ENCODE measurements around the gene ADM.

Gene ADM

GRCh38 chr11:10351765-10352641 lies 47.1 kb downstream of the ADM start:
- Histone ChIP-seq H3K4me3 (ENCODE audit: insufficient read depth, low read length, poor library complexity, severe bottlenecking) (no peak overlapping the region), H2AFZ (ENCODE audit: low read depth, low read length, severe bottlenecking) (no peak overlapping the region), H3K4me2 (ENCODE audit: low read depth, low read length, poor library complexity, severe bottlenecking) (no peak overlapping the region)

GRCh38 chr11:10352921-10353550 lies 48.2 kb downstream of the ADM start:
- H3K27ac ChIP-seq (ENCODE audit: low read depth, low read length) = no peak overlapping the region
- no peak overlapping the region for H3K4me3 ChIP-seq (ENCODE audit: insufficient read depth, low read length, poor library complexity, severe bottlenecking)

More at GRCh38 chr11:10351765-10352641, 47.1 kb downstream of the ADM start:
- Histone ChIP-seq H3K27ac (ENCODE audit: low read depth, low read length) (no peak overlapping the region), H3K27me3 (ENCODE audit: low read length) (no peaks in the 10 kb centered on the region), H3K9me2 (replicated peaks; ENCODE audit: insufficient read depth, low read length) (no peaks in the 10 kb centered on the region), H3K36me3 (ENCODE audit: low read length) (no peaks in the 10 kb centered on the region), H3K9ac (ENCODE audit: low read length) (no peak overlapping the region), H3K79me2 (ENCODE audit: insufficient read depth, low read length) (no peaks in the 10 kb centered on the region), H3F3A (ENCODE audit: insufficient read depth) (no peaks in the 10 kb centered on the region), H4K20me1 (ENCODE audit: low read depth, low read length) (no peaks in the 10 kb centered on the region), H3K9me3 (ENCODE audit: insufficient read depth, low read length) (no peaks in the 10 kb centered on the region)
- TF ChIP-seq CTCF (IDR thresholded peaks at IDR 0.05; ENCODE audit: insufficient read depth, low read length, poor library complexity, severe bottlenecking) (no peak), EZH2phosphoT487 (conservative IDR thresholded peaks at IDR 0.05; ENCODE audit: low read length) (no peak)

GRCh38 chr11:10354389-10354788 lies 49.5 kb downstream of the ADM start:
- Histone ChIP-seq H3K9ac (ENCODE audit: low read length) (no peak overlapping the region), H3K36me3 (ENCODE audit: low read length) (no peaks in the 10 kb centered on the region), H3K4me2 (ENCODE audit: low read depth, low read length, poor library complexity, severe bottlenecking) (no peak overlapping the region), H3K27ac (ENCODE audit: low read depth, low read length) (no peak overlapping the region), H3K27me3 (ENCODE audit: low read length) (no peaks in the 10 kb centered on the region), H3K4me3 (ENCODE audit: insufficient read depth, low read length, poor library complexity, severe bottlenecking) (no peak overlapping the region), H3F3A (ENCODE audit: insufficient read depth) (no peaks in the 10 kb centered on the region), H3K9me2 (replicated peaks; ENCODE audit: insufficient read depth, low read length) (no peaks in the 10 kb centered on the region), H2AFZ (ENCODE audit: low read depth, low read length, severe bottlenecking) (no peak overlapping the region), H3K79me2 (ENCODE audit: insufficient read depth, low read length) (no peaks in the 10 kb centered on the region), H4K20me1 (ENCODE audit: low read depth, low read length) (no peaks in the 10 kb centered on the region), H3K9me3 (ENCODE audit: insufficient read depth, low read length) (no peaks in the 10 kb centered on the region)
- no peak for TF ChIP-seq CTCF (IDR thresholded peaks at IDR 0.05; ENCODE audit: insufficient read depth, low read length, poor library complexity, severe bottlenecking)
- no peak for TF ChIP-seq EZH2phosphoT487 (conservative IDR thresholded peaks at IDR 0.05; ENCODE audit: low read length)

More at GRCh38 chr11:10352921-10353550, 48.2 kb downstream of the ADM start:
- H3F3A ChIP-seq (ENCODE audit: insufficient read depth) = no peaks in the 10 kb centered on the region
- TF ChIP-seq CTCF (IDR thresholded peaks at IDR 0.05; ENCODE audit: insufficient read depth, low read length, poor library complexity, severe bottlenecking) = no peak
- TF ChIP-seq EZH2phosphoT487 (conservative IDR thresholded peaks at IDR 0.05; ENCODE audit: low read length) = no peak
- H3K27me3 ChIP-seq (ENCODE audit: low read length) = no peaks in the 10 kb centered on the region
- H3K9ac ChIP-seq (ENCODE audit: low read length) = no peak overlapping the region
- no peaks in the 10 kb centered on the region for H3K9me3 ChIP-seq (ENCODE audit: insufficient read depth, low read length)
- H3K4me2 ChIP-seq (ENCODE audit: low read depth, low read length, poor library complexity, severe bottlenecking) = peak overlapping the region; percentile 23
- no peaks in the 10 kb centered on the region for H4K20me1 ChIP-seq (ENCODE audit: low read depth, low read length)
- H3K9me2 ChIP-seq (replicated peaks; ENCODE audit: insufficient read depth, low read length) = no peaks in the 10 kb centered on the region
- H2AFZ ChIP-seq (ENCODE audit: low read depth, low read length, severe bottlenecking) = no peak overlapping the region
- no peaks in the 10 kb centered on the region for H3K79me2 ChIP-seq (ENCODE audit: insufficient read depth, low read length)
- H3K36me3 ChIP-seq (ENCODE audit: low read length) = no peaks in the 10 kb centered on the region

Measured in SU-DHL-6 (cell line).